A549 (cell line): ENCODE data around the gene CPT1A.

Experiments
- BHLHE40 ChIP-seq: IDR thresholded peaks from 2 replicates; pipeline ENCODE4 v1.6.1; 2012; ENCODE audit warnings: low read depth, low read length, inconsistent platforms
- CTCF ChIP-seq: fragments of >200 bp; sonication (Bioruptor Twin); formaldehyde crosslinking; IDR thresholded peaks from 3 replicates; pipeline ENCODE4 v1.5.1; 2016
- HMGXB4 ChIP-seq: fragments of 250-450 bp; sonication (Bioruptor Pico); IDR thresholded peaks from 2 replicates; pipeline ENCODE4 v1.5.0; 2021; ENCODE audit warnings: mild to moderate bottlenecking, moderate library complexity, borderline replicate concordance
- NFE2L2 ChIP-seq: fragments of 150-350 bp; conservative IDR thresholded peaks from 2 replicates; pipeline ENCODE4 v1.6.1; 2014; ENCODE audit warnings: low read length
- RAD21 ChIP-seq, 2 experiments: fragments of >200 bp in 1 of 2; sonication (Bioruptor Twin) in 1 of 2; formaldehyde crosslinking in 1 of 2; IDR thresholded peaks in 1 of 2; conservative IDR thresholded peaks in 1 of 2; 2 replicates in 1 of 2; 3 replicates in 1 of 2; pipeline ENCODE4 v1.6.1; 2012 to 2018; ENCODE audit warnings: inconsistent platforms in 1 of 2
- REST ChIP-seq: fragments of 200-600 bp; sonication (generic); IDR thresholded peaks from 2 replicates; pipeline ENCODE4 v1.6.1; 2016; ENCODE audit warnings: antibody characterized with exemption, mild to moderate bottlenecking, moderate library complexity
- SMC3 ChIP-seq: fragments of >200 bp; sonication (Bioruptor Twin); formaldehyde crosslinking; IDR thresholded peaks from 3 replicates; pipeline ENCODE4 v1.6.1; 2018; ENCODE audit warnings: inconsistent platforms

- no peak for TF ChIP-seq RAD21 (conservative IDR thresholded peaks at IDR 0.05 in 1 of 2, IDR thresholded peaks at IDR 0.05 in 1 of 2)
- no peak for TF ChIP-seq HMGXB4 (CRISPR knock-in tag)
- no peak for TF ChIP-seq CTCF
- no peak for TF ChIP-seq REST
- no peak for TF ChIP-seq BHLHE40
- no peak for TF ChIP-seq NFE2L2
- no peak for TF ChIP-seq SMC3
These were observed 34.5 kb downstream of the CPT1A start for GRCh38 chr11:68806931-68807844.
